Endothelial cell of umbilical vein (primary cell): ENCODE measurements around the gene LSP1.

Experiments used
- CTCF ChIP-seq, 2 donors: IDR thresholded peaks; 1 replicate in 1 of 2; 2 replicates in 1 of 2; pipeline ENCODE4 v1.5.1; 2011; ENCODE audit warnings: low read length in 2 of 2, mild to moderate bottlenecking in 2 of 2, moderate library complexity in 2 of 2, control low read depth in 1 of 2, inconsistent platforms in 1 of 2, low read depth in 1 of 2; ENCODE audit not compliant: insufficient read depth in 1 of 2; ENCODE audit errors: extremely low read depth in 1 of 2
- EZH2 ChIP-seq: IDR thresholded peaks from 2 replicates; pipeline ENCODE4 v1.6.1; 2012; ENCODE audit warnings: borderline replicate concordance, low read depth, mild to moderate bottlenecking, moderate library complexity, low read length, inconsistent platforms; ENCODE audit not compliant: severe bottlenecking
- GATA2 ChIP-seq: IDR thresholded peaks from 2 replicates; pipeline ENCODE4 v1.7.0; 2011; ENCODE audit warnings: low read depth, mild to moderate bottlenecking, moderate library complexity, mixed read lengths, low read length; ENCODE audit not compliant: insufficient read length, insufficient read depth
- JUN ChIP-seq: IDR thresholded peaks from 2 replicates; pipeline ENCODE4 v1.6.1; 2011; ENCODE audit warnings: borderline replicate concordance, low read depth; ENCODE audit not compliant: insufficient read length, insufficient read depth
- MYC ChIP-seq: IDR thresholded peaks from one replicate; pipeline ENCODE4 v1.6.1; 2011; ENCODE audit warnings: mild to moderate bottlenecking, low read depth, low read length
- POLR2A ChIP-seq: IDR thresholded peaks from 2 replicates; pipeline ENCODE4 v1.6.1; 2012; ENCODE audit warnings: low read depth, mild to moderate bottlenecking, control low read depth, low read length
- POLR2AphosphoS5 ChIP-seq: IDR thresholded peaks from 2 replicates; pipeline ENCODE4 v1.6.1; 2012; ENCODE audit warnings: low read depth, mild to moderate bottlenecking, control low read depth, low read length, moderate library complexity; ENCODE audit not compliant: insufficient read depth

GRCh38 chr11:1893581-1894359, 40.9 kb downstream of the LSP1 start:
- no peak for TF ChIP-seq CTCF (IDR thresholded peaks at IDR 0.05; ENCODE audit: extremely low read depth in 1 of 2, insufficient read depth in 1 of 2, low read depth in 1 of 2, low read length in 2 of 2)
- no peak for TF ChIP-seq POLR2A
- TF ChIP-seq POLR2AphosphoS5, result no peak
- no peak for TF ChIP-seq EZH2
- no peak for TF ChIP-seq MYC
- no peak for TF ChIP-seq JUN
- TF ChIP-seq GATA2, result no peak
